Suprapubic skin (tissue), 3 donors: Measurements from ENCODE around the gene CEP83.
"Not testable (repeated sequence)": the region's sequence is repeated elsewhere in the genome, so short reads cannot be mapped to it uniquely, and the experiment has no call there.

Source experiments
- CTCF ChIP-seq, 2 donors: fragments of 200-600 bp in 1 of 2; fragments of 450-650 bp in 1 of 2; sonication (generic) in 1 of 2; IDR thresholded peaks; one replicate each; pipeline ENCODE4 v1.5.1; 2016 to 2019; ENCODE audit warnings: antibody characterized with exemption in 2 of 2, mild to moderate bottlenecking in 1 of 2, moderate library complexity in 1 of 2
- EP300 ChIP-seq: sonication (generic); formaldehyde crosslinking; IDR thresholded peaks from one replicate; pipeline ENCODE4 v1.6.1; 2017; ENCODE audit warnings: antibody characterized with exemption
- POLR2A ChIP-seq, 2 donors: fragments of 450-650 bp; IDR thresholded peaks; one replicate each; pipeline ENCODE4 v1.6.1; 2017; ENCODE audit warnings: antibody characterized with exemption in 2 of 2, mild to moderate bottlenecking in 2 of 2, moderate library complexity in 2 of 2

- TF ChIP-seq CTCF (IDR thresholded peaks at IDR 0.05); POLR2A (IDR thresholded peaks at IDR 0.05); EP300: not testable (repeated sequence)
These were observed 63.7 kb downstream of the CEP83 start for GRCh38 chr12:94396014-94396413.
